Neutrophil (primary cell): ENCODE results near the gene SMIM20.

Source experiments
- H3K27ac ChIP-seq: fragments of 200-600 bp; sonication (generic); 2 replicates; pipeline ENCODE4 v1.5.1; 2016; ENCODE audit warnings: mild to moderate bottlenecking, moderate library complexity
- H3K27me3 ChIP-seq: fragments of 200-600 bp; sonication (generic); 2 replicates; pipeline ENCODE4 v1.6.0; 2016; ENCODE audit warnings: mild to moderate bottlenecking
- H3K36me3 ChIP-seq: fragments of 200-600 bp; sonication (generic); 2 replicates; pipeline ENCODE4 v1.5.1; 2017
- H3K4me1 ChIP-seq, 2 experiments: fragments of 200-600 bp in 1 of 2; sonication (generic) in 1 of 2; 1 replicate in 1 of 2; 2 replicates in 1 of 2; pipeline versions ENCODE4 v1.5.1 to v1.6.1; 2013 to 2016; ENCODE audit warnings: low read depth in 1 of 2, low read length in 1 of 2, mild to moderate bottlenecking in 1 of 2, moderate library complexity in 1 of 2; ENCODE audit not compliant: control insufficient read depth in 1 of 2, insufficient read depth in 1 of 2
- H3K4me3 ChIP-seq, 2 experiments: fragments of 200-600 bp in 1 of 2; sonication (generic) in 1 of 2; 1 replicate in 1 of 2; 2 replicates in 1 of 2; pipeline ENCODE4 v1.5.1; 2013 to 2016; ENCODE audit warnings: low read depth in 1 of 2, low read length in 1 of 2, mild to moderate bottlenecking in 1 of 2, moderate library complexity in 1 of 2
- H3K9me3 ChIP-seq: fragments of 200-600 bp; sonication (generic); 2 replicates; pipeline ENCODE4 v1.5.1; 2016
- CTCF ChIP-seq: fragments of 200-600 bp; sonication (generic); IDR thresholded peaks from 2 replicates; pipeline ENCODE4 v1.5.1; 2016; ENCODE audit warnings: antibody characterized with exemption

Gene SMIM20

GRCh38 chr4:25977397-25978170 is 63.6 kb downstream of the SMIM20 start:
- no peaks in the 10 kb centered on the region for H3K9me3 ChIP-seq
- H3K27me3 ChIP-seq = no peaks in the 10 kb centered on the region
- H3K4me1 ChIP-seq = no peaks in the 10 kb centered on the region
- TF ChIP-seq CTCF = no peak
- H3K36me3 ChIP-seq = no peaks in the 10 kb centered on the region
- no peak overlapping the region for H3K27ac ChIP-seq
- H3K4me3 ChIP-seq = no peak overlapping the region

GRCh38 chr4:25978327-25978726 is 64.3 kb downstream of the SMIM20 start:
- no peak overlapping the region for H3K27ac ChIP-seq

More at GRCh38 chr4:25978327-25978726, 64.3 kb downstream of the SMIM20 start:
- no peaks in the 10 kb centered on the region for H3K27me3 ChIP-seq
- H3K4me3 ChIP-seq = no peak overlapping the region
- TF ChIP-seq CTCF = no peak
- no peaks in the 10 kb centered on the region for H3K4me1 ChIP-seq
- no peaks in the 10 kb centered on the region for H3K9me3 ChIP-seq
- H3K36me3 ChIP-seq = no peaks in the 10 kb centered on the region
